Stimulated activated CD4-positive, alpha-beta T cell treated with anti-CD3 and anti-CD28 coated beads, TNF-alpha, amount 100 ng/mL, for 24 hours (primary cell): ENCODE measurements around the gene RAB43.
"Not testable (repeated sequence)": the region's sequence is repeated elsewhere in the genome, so short reads cannot be mapped to it uniquely, and the experiment has no call there.

Source experiments
- DNase-seq, 3 experiments: peaks; one replicate each; pipeline ENCODE4 v3.0.0-alpha.2; 2020; ENCODE audit warnings: low read depth in 3 of 3

RAB43 gene

DNA sequence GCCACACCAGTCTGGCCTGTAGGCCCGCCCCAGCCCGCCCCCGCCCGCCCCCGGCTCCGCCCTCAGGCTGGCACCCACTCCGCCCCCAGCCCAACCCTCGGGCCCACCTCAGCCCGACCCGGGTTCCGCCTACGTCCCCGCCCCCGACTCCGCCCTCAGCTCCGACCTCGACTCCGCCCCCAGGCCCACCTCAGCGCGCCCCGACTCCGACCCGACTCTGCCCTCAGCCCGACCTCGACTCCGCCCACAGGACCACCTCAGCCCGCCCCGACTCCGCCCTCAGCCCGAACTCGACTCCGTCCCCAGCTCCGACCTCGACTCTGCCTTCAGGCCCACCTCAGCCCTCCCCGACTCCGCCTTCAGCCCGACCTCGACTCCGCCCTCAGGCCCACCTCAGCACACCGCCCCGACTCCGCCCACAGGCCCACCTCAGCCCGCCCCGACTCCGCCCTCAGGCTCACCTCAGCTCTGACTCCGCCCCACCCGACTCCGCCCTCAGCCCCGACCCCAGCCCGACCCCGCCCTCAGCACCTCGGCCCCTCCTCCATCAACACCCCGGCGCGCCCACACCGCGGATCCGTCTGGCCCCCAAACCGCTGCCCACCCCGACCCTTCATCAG is at the start of gene RAB43:
RAB43 (minus strand) TSS at position 13 of the 620 bp plus-strand sequence. CDS start 315 bp downstream, outside the sequence.
- peak; percentile 59 to 84 (median 62) for DNase-seq

- DNase-seq: no peak
Observed at GRCh38 chr3:129166579-129167332, 45.2 kb upstream of the RAB43 start.

- DNase-seq: not testable (repeated sequence)
Observed at GRCh38 chr3:129165594-129165993, 44.0 kb upstream of the RAB43 start.

- no peak for DNase-seq
Observed at GRCh38 chr3:129164500-129164899, 42.9 kb upstream of the RAB43 start.

DNA sequence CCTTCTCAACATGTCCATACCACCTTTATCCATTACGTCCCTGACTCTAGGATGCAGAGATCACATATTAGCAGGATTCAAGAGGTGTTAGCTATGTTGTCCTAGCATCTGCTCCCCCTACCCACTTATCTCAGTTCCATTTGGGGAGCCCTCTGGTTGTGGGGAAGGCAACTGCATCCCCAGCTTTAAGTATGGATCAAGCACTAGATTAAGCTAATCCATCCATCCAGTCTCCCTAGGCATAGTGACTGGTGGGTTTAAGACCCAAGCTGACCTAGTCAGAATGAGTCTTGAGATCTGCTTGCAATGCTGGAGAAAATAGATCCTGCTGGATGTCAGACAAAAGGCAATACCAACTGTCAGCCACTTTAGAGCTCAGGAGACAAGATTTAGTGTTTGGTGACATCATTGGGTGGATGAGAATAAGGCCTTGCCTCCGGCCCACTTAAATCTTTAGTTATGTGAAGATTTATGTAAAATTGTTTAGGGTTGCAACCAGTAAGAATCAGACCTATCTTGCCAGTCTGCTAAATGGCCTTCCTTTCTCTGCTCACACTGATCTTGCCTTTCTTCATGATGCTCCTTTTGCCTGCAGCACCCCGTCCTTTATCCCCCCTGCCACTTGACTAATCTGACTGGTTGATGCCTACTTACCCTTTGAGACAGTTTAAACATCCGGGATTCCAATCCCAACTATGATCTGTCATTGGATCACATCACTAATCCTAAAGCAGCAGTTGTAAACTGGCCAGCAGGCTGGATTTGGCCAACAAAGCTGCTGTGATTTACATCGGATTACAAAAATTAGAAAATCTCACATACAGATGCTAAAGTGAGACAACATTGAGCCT is 41.4 kb upstream of the RAB43 start:
- no peak for DNase-seq

GRCh38 chr3:129161860-129162271 is 40.3 kb upstream of the RAB43 start:
- peak in 1 of 3 experiments; percentile 44 for DNase-seq

DNA sequence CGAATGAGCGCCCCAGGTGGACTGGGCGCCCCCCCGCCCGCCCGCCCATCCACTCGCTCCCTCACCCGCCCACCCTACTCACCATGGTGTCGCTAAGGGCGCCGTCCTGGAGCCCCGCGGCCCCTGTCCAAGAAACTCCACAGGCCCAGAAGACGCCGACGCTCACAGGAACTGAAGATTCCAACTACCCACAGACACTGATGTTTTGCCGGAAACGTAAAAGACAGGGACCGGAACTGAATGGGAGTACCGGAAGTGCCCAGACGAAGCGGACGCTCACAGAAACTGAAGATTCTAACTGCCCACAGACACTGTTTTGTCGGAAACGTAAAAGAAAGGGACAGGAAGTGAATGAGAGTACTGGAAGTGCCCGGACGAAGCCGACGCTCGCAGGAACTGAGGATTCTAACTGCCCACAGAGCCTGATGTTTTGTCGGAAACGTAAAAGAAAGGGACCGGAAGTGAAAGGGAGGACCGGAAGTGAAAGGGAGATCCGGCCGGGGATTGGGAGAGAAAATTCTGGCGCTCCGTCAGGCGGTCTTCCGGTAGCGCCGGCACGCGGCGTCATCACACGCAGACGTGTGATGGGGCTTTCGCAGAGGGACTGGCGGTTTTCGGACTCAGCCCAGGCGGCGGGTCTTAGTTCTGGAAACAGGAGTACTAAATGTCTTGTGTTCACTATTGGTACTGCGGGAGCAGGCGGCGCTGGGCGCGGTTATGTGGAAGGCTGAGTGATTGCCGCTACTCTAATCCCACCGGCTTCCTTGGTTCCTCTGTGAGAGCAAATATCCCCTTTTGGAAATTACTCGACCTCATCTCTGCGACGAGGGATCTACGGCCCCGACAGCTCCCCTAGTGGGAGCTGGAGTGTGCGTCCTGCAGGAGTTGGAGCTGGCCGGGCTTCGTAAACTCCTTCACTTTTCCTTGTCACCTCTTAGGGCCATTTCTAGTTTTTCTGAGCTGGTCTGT is 39.6 kb upstream of the RAB43 start, which contains the start of gene ISY1:
ISY1 (minus strand) TSS at position 173 of the 969 bp plus-strand sequence; CDS start at position 85, 88 bp downstream.
- peak; percentile 79 to 85 (median 83) for DNase-seq

DNA sequence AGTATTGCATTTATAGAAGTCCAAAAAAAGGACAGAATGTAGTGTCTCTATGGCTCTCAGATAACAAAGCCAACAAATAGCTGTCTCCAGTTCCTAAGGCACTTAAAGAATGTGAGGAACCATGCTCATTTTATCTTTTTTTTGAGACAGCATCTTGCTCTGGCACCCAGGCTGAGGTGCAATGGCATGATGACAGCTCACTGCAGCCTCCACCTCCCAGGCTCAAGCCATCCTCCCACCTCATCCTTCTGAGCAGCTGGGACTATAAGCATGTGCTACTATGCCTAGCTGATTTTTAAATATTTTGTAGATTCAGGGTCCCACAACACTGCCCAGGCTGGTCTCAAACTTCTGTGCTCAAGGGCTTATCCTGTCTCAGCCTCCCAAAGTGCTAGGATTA is 23.2 kb upstream of the RAB43 start:
- no peak for DNase-seq

- not testable (repeated sequence) for DNase-seq
Observed at GRCh38 chr3:129141011-129141410, 19.4 kb upstream of the RAB43 start.

GRCh38 chr3:129139911-129140310 is 18.3 kb upstream of the RAB43 start:
- DNase-seq: no peak

- DNase-seq: not testable (repeated sequence)
Observed at GRCh38 chr3:129136275-129136674, 14.7 kb upstream of the RAB43 start.

- no peak for DNase-seq
Observed at GRCh38 chr3:129132097-129132866, 10.7 kb upstream of the RAB43 start.

DNA sequence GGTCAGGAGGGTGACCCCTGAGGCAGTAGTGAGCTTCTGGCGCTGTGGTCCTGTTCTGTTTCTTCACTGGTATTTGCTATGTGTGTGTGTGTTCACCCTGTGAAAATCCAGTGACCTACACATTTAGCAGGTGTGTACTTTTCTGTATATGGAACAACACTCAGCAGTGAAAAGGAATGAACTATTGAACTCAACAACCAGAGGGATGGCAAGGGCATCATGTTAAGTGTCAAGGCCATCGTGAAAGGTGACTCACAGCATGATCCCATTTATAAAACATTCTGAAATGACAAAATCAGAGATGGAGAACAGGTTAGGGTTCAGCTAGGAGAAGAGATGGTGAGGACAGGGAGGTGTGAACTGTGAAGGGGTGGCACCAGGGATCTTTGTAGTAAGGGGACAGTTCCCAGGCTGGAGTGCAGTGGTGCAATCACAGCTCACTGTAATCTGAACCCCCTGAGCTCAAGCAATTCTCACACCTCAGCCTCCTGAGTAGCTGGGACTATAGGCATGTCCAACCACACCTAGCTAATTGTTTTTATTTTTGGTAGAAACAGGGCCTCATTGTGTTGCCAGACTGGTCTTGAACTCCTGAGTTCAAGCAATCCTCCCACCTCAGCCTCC is 10.0 kb upstream of the RAB43 start:
- DNase-seq: no peak

DNA sequence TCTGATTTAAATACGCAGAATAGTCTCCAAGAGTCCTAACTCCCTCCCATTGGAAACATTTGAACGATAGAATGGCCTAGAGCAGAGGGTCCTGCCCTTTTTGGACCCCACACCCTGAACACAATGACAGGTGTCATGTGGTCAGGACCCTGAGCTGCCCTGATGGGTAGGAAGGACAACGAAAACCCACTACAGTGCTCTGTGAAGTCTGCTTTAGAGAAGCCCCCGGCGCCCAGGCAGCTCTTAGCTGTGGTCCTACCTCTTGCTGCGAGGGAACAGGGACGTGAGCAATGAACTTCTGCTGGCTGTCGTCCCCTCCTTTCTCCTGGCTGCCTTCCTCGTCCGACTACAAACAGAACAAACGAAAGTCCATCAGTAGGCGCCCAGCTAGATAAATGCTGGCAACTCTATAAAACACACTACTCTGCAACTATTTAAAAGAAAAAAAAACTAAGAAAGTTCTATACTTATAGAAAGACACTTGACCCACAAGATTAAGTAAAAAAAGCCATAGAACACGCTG is 8.7 kb upstream of the RAB43 start:
- DNase-seq: no peak

- DNase-seq: no peak
Observed at GRCh38 chr3:129128357-129129155, 7.0 kb upstream of the RAB43 start.

GRCh38 chr3:129126726-129127280 is 5.2 kb upstream of the RAB43 start:
- no peak for DNase-seq

DNA sequence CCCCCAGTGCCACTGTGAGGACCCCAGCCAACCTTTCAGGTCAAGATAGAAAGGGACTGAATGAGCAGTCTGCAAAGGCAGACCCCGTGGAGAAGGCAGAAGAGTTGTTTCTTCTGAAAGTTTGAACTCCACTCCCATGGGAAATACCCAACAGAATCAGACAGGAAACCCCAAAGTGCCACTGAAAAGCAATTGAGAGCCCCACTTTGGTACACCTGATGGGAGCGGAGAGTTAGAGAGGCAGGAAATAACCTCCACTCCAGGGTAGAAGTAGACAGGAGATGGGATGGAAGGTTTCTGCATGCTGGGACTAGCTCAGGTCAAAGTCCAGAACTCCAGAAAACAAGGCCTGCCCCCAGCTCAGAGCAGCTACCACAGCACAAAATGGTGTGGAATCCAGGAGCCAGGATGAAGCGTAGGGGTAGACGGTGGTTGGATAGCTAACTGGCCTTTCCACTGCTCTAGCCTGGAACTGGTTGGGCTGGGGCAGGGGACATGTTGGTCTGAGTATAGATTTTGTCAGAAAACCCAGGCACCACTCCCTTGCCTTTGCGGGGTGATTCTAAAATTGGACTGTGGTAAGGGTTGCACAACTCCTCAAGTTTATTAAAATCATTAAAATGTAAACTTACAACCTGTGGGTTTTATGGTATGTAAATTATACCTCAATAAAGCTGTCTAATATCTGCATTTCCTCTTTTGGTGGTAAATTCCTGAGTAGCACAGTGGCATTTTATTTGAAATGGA is 1.9 kb upstream of the RAB43 start:
- no peak for DNase-seq
